ENCODE results near the gene PIAS4. TPM values are rescaled to one million over a fixed set of nuclear protein-coding genes. Genes with fewer than 3 reads are reported as not detected.

Gene PIAS4
- total and polyA plus RNA-seq, 2 experiments from 2014 or later: 9.6 to 35.4 TPM

DNA sequence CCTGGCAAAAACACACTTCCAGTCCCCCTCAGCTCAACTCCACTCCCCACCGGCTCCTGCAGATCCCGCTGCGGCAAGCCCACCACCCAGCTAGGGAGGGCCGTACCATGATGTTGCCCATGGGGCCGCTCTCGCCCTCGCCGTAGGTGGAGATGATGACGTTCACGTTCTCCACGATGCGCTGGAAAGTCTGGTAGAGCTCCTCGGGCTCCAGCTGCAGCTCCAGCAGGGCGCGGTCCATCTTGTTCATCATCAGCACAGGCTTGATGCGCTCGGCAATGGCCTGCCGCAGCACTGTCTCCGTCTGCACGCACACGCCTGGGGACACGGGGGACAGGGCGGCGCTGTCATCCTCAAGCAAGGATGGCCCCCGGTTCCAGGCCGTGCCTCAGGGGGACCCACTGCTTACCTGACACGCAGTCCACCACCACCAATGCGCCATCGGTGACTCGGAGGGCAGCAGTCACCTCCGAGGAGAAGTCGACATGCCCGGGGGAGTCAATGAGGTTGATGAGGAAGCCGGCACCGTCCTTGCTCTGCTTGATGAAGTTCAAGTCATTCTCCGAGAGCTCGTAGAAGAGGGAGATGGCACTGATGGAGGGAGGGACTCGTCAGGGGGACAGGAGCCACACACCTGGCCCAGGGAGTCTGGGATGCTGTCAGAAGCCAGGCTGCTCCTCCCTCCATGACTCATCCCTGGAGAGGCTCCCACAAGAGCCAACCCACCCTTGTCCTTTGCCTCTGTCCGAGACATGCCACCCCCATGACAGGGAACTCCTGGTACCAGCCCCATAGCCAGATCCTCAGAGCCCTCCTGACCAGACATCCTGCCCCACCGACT, 24.6 kb upstream of the PIAS4 start:
- Histone ChIP-seq H3K36me3 (peaks cover 60% of the 10 kb centered on the region), H3K9me3 (ENCODE audit: low read depth) (no peaks in the 10 kb centered on the region), H3K4me3 (no peak overlapping the region), H3K27me3 (no peaks in the 10 kb centered on the region), H3K27ac (no peak overlapping the region), H3K4me1 (ENCODE audit: low read depth) (peaks cover 9% of the 10 kb centered on the region)
- DNase-seq (ENCODE audit: low read depth in 1 of 2, low spot score in 1 of 2): peak in 1 of 2 donors; percentile 47
- TF ChIP-seq, protein P1, sequence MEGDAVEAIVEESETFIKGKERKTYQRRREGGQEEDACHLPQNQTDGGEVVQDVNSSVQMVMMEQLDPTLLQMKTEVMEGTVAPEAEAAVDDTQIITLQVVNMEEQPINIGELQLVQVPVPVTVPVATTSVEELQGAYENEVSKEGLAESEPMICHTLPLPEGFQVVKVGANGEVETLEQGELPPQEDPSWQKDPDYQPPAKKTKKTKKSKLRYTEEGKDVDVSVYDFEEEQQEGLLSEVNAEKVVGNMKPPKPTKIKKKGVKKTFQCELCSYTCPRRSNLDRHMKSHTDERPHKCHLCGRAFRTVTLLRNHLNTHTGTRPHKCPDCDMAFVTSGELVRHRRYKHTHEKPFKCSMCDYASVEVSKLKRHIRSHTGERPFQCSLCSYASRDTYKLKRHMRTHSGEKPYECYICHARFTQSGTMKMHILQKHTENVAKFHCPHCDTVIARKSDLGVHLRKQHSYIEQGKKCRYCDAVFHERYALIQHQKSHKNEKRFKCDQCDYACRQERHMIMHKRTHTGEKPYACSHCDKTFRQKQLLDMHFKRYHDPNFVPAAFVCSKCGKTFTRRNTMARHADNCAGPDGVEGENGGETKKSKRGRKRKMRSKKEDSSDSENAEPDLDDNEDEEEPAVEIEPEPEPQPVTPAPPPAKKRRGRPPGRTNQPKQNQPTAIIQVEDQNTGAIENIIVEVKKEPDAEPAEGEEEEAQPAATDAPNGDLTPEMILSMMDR (IDR thresholded peaks at IDR 0.05; ENCODE audit: low read depth, low read length): no peak

DNA sequence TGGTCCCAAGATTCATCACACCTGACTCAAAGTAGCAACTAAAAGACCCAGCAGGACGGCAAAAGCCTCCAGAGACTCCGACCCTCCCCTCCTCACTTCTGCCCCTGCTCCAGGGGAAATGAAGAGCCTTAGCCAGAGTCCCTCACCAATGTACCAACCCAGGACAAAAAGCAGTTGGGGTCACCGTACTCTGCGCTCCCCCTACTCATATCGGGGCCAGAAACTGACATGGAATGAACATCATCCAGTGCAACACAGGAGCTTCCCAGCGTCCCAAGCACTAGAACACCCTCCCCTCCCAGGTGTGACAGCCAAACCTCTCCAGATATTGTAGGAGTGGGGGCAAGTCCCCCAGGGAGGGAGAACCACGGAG, 24.0 kb upstream of the PIAS4 start:
- no peak for DNase-seq (ENCODE audit: low read depth in 1 of 2, low spot score in 1 of 2)
- Histone ChIP-seq H3K4me1 (ENCODE audit: low read depth) (peaks cover 9% of the 10 kb centered on the region), H3K4me3 (peak overlapping the region; percentile 85), H3K27me3 (no peaks in the 10 kb centered on the region), H3K36me3 (peaks cover 54% of the 10 kb centered on the region), H3K9me3 (ENCODE audit: low read depth) (no peaks in the 10 kb centered on the region), H3K27ac (peak overlapping the region; percentile 14)
- TF ChIP-seq, protein P1 (IDR thresholded peaks at IDR 0.05; ENCODE audit: low read depth, low read length): no peak

DNA sequence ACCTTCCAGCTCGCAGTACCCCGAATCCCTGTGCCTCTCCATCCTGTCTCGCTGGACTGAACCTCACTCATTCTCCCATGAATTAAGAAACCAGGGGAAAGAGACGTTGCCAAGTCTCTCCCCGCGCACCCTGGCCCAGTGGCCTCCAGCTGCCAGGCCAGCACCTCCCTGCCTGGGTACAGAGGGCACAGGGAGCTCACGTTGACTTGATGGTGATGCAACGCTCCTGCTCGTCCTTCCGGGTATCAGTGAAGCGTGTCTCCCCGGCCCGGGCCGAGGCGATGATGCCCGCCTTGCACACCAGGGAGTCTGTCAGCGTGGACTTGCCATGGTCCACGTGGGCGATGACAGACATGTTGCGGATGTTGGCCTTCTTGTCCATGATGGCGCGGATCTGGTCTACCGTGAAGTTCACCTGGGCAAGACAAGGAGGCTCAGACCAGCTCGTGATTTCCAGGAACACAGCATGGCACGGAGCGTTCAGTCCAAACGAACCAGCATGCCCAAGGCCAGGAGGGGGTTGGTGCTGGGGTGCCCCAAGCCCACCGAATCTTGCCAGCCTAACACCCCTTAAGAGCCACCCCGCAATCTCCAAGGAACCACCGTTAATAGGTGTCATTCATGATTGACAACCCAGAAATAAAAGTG, 23.5 kb upstream of the PIAS4 start:
- Histone ChIP-seq H3K9me3 (ENCODE audit: low read depth) (no peaks in the 10 kb centered on the region), H3K27ac (peak overlapping the region; percentile 14), H3K36me3 (peaks cover 50% of the 10 kb centered on the region), H3K4me1 (ENCODE audit: low read depth) (peaks cover 9% of the 10 kb centered on the region), H3K27me3 (no peaks in the 10 kb centered on the region), H3K4me3 (peak overlapping the region; percentile 85)
- TF ChIP-seq, protein P1 (IDR thresholded peaks at IDR 0.05; ENCODE audit: low read depth, low read length): no peak
- DNase-seq (ENCODE audit: low read depth in 1 of 2, low spot score in 1 of 2): peak in 1 of 2 donors; percentile 60

DNA sequence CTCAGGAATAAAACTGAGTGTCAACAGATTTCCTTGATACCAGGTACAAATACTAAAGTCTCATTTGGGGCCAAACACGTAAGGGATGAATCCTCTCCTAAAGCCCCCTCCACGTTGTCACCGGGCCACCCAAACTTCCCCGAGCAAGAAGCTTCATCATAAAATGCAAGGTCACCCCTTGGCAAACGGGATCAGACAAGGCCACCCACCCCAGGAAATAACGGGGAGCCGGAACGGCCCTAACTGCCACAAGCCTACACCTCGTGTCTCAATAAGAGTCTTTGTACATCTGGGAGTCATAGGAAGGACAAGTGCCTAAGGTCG, 23.0 kb upstream of the PIAS4 start:
- no peaks in the 10 kb centered on the region for H3K9me3 ChIP-seq (ENCODE audit: low read depth)
- peaks cover 9% of the 10 kb centered on the region for H3K4me1 ChIP-seq (ENCODE audit: low read depth)
- no peaks in the 10 kb centered on the region for H3K27me3 ChIP-seq
- H3K4me3 ChIP-seq: peak overlapping the region; percentile 85
- H3K27ac ChIP-seq: peak overlapping the region; percentile 91
- TF ChIP-seq, protein P1 (IDR thresholded peaks at IDR 0.05; ENCODE audit: low read depth, low read length): no peak
- no peak for DNase-seq (ENCODE audit: low read depth in 1 of 2, low spot score in 1 of 2)
- peaks cover 45% of the 10 kb centered on the region for H3K36me3 ChIP-seq

DNA sequence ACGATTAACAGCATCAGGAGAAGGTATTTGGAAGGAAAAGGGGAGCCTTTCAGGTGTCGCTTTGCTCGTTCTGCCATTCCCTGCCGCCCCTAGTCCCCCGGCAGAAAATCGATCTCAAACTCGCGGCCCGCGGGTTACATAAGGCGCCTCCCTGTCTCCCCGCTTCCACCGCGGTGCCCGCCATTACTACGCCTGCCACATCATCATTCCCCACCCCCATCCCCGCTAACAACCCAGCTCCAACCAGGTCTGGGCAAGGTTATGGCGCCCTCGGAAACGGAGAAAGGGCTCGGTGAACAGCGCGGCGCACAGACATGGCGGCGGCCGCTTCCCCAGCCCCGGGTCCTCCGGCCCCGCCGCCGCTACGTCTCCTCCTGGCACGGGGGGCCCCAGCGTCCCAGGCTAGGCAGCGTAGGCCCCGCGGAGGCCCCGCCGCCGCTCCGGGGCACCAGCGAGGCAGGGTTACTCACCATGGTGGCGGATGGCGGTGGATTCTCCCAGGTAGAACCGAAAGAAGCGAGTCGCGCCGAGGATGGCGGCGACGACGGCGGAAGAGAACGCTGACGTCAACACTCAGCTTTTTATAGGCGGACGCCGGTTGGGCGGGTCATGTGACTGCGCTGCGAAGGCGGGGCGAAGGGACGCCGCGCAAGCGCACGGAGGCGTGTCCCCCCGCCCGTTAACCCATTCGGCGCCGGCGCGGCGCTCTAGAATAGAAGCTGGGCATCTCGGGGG, 22.5 kb upstream of the PIAS4 start, which contains the start of gene EEF2:
Gene EEF2 (minus strand): TSS at position 556 of the 735 bp plus-strand sequence. CDS start 83 bp downstream, at position 473.
- Histone ChIP-seq H3K27me3 (no peaks in the 10 kb centered on the region), H3K4me3 (peak within 1 kb of the TSS; percentile 85), H3K36me3 (peaks cover 40% of the 10 kb centered on the region), H3K4me1 (ENCODE audit: low read depth) (peaks cover 9% of the 10 kb centered on the region), H3K9me3 (ENCODE audit: low read depth) (no peaks in the 10 kb centered on the region), H3K27ac (peak within 1 kb of the TSS; percentile 91)
- TF ChIP-seq, protein P1 (IDR thresholded peaks at IDR 0.05; ENCODE audit: low read depth, low read length): no peak
- peak; percentile 92 to 94 for DNase-seq (ENCODE audit: low read depth in 1 of 2, low spot score in 1 of 2)

Measured in cardiac muscle cell (in vitro differentiated cells and primary cell).